HEK293T (cell line): ENCODE measurements around the gene RABAC1.
A peak's percentile ranks its signal among the peaks of the same experiment; 100 is the strongest.

Source experiments
- CTCF ChIA-PET: fragments of 350-600 bp; formaldehyde crosslinking; extraction: SDS; loops from one replicate; lab custom pipeline; 2021; ENCODE audit warnings: antibody characterized with exemption, inconsistent platforms; lab: Yijun Ruan, JAX
- POLR2A ChIA-PET: fragments of 350-600 bp; formaldehyde crosslinking; extraction: SDS; loops from one replicate; lab custom pipeline; 2020; ENCODE audit warnings: antibody characterized with exemption, inconsistent platforms; lab: Yijun Ruan, JAX
- DNase-seq: peaks from one replicate; pipeline ENCODE4 v3.0.0; 2012; ENCODE audit warnings: mixed read lengths; ENCODE audit errors: extremely low spot score
- ARNT ChIP-seq: fragments of 450-650 bp; IDR thresholded peaks from 2 replicates; pipeline ENCODE4 v1.6.1; 2017; ENCODE audit warnings: mild to moderate bottlenecking
- BHLHE40 ChIP-seq: fragments of 450-650 bp; IDR thresholded peaks from 2 replicates; pipeline ENCODE4 v1.6.1; 2016; ENCODE audit warnings: mild to moderate bottlenecking, moderate library complexity, borderline replicate concordance
- CTBP1 ChIP-seq: fragments of 450-650 bp; IDR thresholded peaks from 2 replicates; pipeline ENCODE4 v1.6.1; 2016; ENCODE audit warnings: borderline replicate concordance
- ELF4 ChIP-seq: fragments of 450-650 bp; IDR thresholded peaks from 2 replicates; pipeline ENCODE4 v1.6.1; 2017; ENCODE audit warnings: antibody characterized with exemption
- FOXA1 ChIP-seq: fragments of 450-650 bp; IDR thresholded peaks from 2 replicates; pipeline ENCODE4 v1.6.1; 2016; ENCODE audit warnings: mild to moderate bottlenecking
- FOXK2 ChIP-seq: fragments of 450-650 bp; IDR thresholded peaks from 2 replicates; pipeline ENCODE4 v1.6.1; 2016; ENCODE audit warnings: mild to moderate bottlenecking
- FOXM1 ChIP-seq: fragments of 450-650 bp; IDR thresholded peaks from 2 replicates; pipeline ENCODE4 v1.6.1; 2017; ENCODE audit warnings: mild to moderate bottlenecking, borderline replicate concordance
- HDGF ChIP-seq: fragments of 450-650 bp; IDR thresholded peaks from 2 replicates; pipeline ENCODE4 v1.6.1; 2017; ENCODE audit warnings: antibody characterized with exemption, borderline replicate concordance
- L3MBTL2 ChIP-seq: fragments of 450-650 bp; conservative IDR thresholded peaks from 2 replicates; pipeline ENCODE4 v1.6.1; 2016; ENCODE audit warnings: mild to moderate bottlenecking
- LEF1 ChIP-seq: fragments of 450-650 bp; IDR thresholded peaks from 2 replicates; pipeline ENCODE4 v1.6.1; 2017; ENCODE audit warnings: mild to moderate bottlenecking, borderline replicate concordance
- NFRKB ChIP-seq: fragments of 450-650 bp; IDR thresholded peaks from 2 replicates; pipeline ENCODE4 v1.6.1; 2016; ENCODE audit warnings: mild to moderate bottlenecking, moderate library complexity
- PKNOX1 ChIP-seq: fragments of 450-650 bp; IDR thresholded peaks from 2 replicates; pipeline ENCODE4 v1.6.1; 2016
- SP1 ChIP-seq: fragments of 450-650 bp; IDR thresholded peaks from 2 replicates; pipeline ENCODE4 v1.6.1; 2017
- SUZ12 ChIP-seq: fragments of 450-650 bp; IDR thresholded peaks from 2 replicates; pipeline ENCODE4 v1.6.1; 2016; ENCODE audit warnings: mild to moderate bottlenecking
- TARDBP ChIP-seq: fragments of 450-650 bp; IDR thresholded peaks from 2 replicates; pipeline ENCODE4 v1.6.1; 2016
- ZNF384 ChIP-seq: fragments of 450-650 bp; IDR thresholded peaks from 2 replicates; pipeline ENCODE4 v1.6.1; 2016

The RABAC1 gene

GRCh38 chr19:41926028-41926762 is 32.9 kb downstream of the RABAC1 start:
- TF ChIP-seq L3MBTL2 (no peak), CTBP1 (peak; percentile 47; the same call in 1 of the 2 replicates)
- ChIA-PET CTCF (interaction anchor here (0.5 kb wide), 1 partner anchor 132 kb away, joined by 3 read pairs; no protein-coding TSS in a partner anchor), POLR2A (no interaction called here)
- DNase-seq: no peak

GRCh38 chr19:41925208-41926003 is 33.7 kb downstream of the RABAC1 start:
- POLR2A ChIA-PET: interaction anchor here (1.6 kb wide), 1 partner anchor 41 kb away, joined by 3 read pairs; no protein-coding TSS in a partner anchor
- CTCF ChIA-PET: no interaction called here
- DNase-seq: no peak
- TF ChIP-seq CTBP1: peak; percentile 74; the same call in 1 of the 2 replicates
- TF ChIP-seq FOXM1: no peak
- no peak for TF ChIP-seq TARDBP
- TF ChIP-seq BHLHE40: no peak
- no peak for TF ChIP-seq PKNOX1
- TF ChIP-seq ELF4: no peak
- TF ChIP-seq LEF1: no peak
- TF ChIP-seq SP1: no peak

- POLR2A ChIA-PET: interaction anchor here (1.6 kb wide), 1 partner anchor 40 kb away, joined by 3 read pairs; no protein-coding TSS in a partner anchor
- CTCF ChIA-PET: no interaction called here
Observed at GRCh38 chr19:41924151-41925145, 34.7 kb downstream of the RABAC1 start.

GRCh38 chr19:41923045-41923788 is 35.9 kb downstream of the RABAC1 start:
- DNase-seq: no peak
- ChIA-PET CTCF (no interaction called here), POLR2A (no interaction called here)
- TF ChIP-seq TARDBP (no peak), CTBP1 (no peak), NFRKB (no peak), ZNF384 (no peak), BHLHE40 (no peak), FOXK2 (no peak)

More at GRCh38 chr19:41924151-41925145, 34.7 kb downstream of the RABAC1 start:
- no peak for DNase-seq
- TF ChIP-seq PKNOX1 (no peak), LEF1 (no peak), FOXA1 (no peak), CTBP1 (no peak), FOXM1 (no peak), L3MBTL2 (peak; percentile 84)

- no peak for TF ChIP-seq ELF4
- TF ChIP-seq ARNT: no peak
- no peak for TF ChIP-seq SUZ12
- TF ChIP-seq SP1: no peak
- TF ChIP-seq TARDBP: no peak
- TF ChIP-seq FOXK2: no peak
- no peak for TF ChIP-seq FOXM1
- TF ChIP-seq CTBP1: no peak
- no peak for TF ChIP-seq NFRKB
- TF ChIP-seq HDGF: no peak
- no peak for TF ChIP-seq BHLHE40
- no peak for TF ChIP-seq ZNF384
Observed at GRCh38 chr19:41922585-41922984, 36.5 kb downstream of the RABAC1 start.

More at GRCh38 chr19:41922585-41922984, 36.5 kb downstream of the RABAC1 start:
- ChIA-PET POLR2A (no interaction called here), CTCF (interaction anchor here (0.7 kb wide), 1 partner anchor 11 kb away, joined by 3 read pairs; no protein-coding TSS in a partner anchor)
- DNase-seq: no peak
